Stomach (tissue), 9 donors: ENCODE measurements around the gene ATG10. TPM values are rescaled to one million over a fixed set of nuclear protein-coding genes. Genes with fewer than 3 reads are reported as not detected.

Experiments
- DNase-seq, 2 donors: peaks; one replicate each; pipeline versions ENCODE4 v3.0.0 to v3.0.0-alpha.2; 2013 to 2019
- H3K27ac ChIP-seq, 5 donors: fragments of 200-600 bp in 4 of 5; sonication (generic) in 4 of 5; one replicate each; pipeline ENCODE4 v1.5.1; 2013 to 2019; ENCODE audit warnings: mild to moderate bottlenecking in 1 of 5, moderate library complexity in 1 of 5
- H3K27me3 ChIP-seq, 3 donors: fragments of 200-600 bp; sonication (generic); one replicate each; pipeline ENCODE4 v1.5.1; 2017 to 2019; ENCODE audit warnings: mixed run types in 1 of 3
- H3K36me3 ChIP-seq, 4 donors: fragments of 200-600 bp; sonication (generic); 1 replicate in 3 of 4; 2 replicates in 1 of 4; pipeline ENCODE4 v1.5.1; 2016 to 2019
- H3K4me1 ChIP-seq, 4 donors: fragments of 200-600 bp; sonication (generic); one replicate each; pipeline ENCODE4 v1.5.1; 2016 to 2019
- H3K4me3 ChIP-seq, 4 donors: fragments of 200-600 bp; sonication (generic) in 3 of 4; one replicate each; pipeline ENCODE4 v1.5.1; 2016 to 2019; ENCODE audit warnings: mild to moderate bottlenecking in 1 of 4
- H3K9me3 ChIP-seq, 4 donors: fragments of 200-600 bp; sonication (generic); one replicate each; pipeline ENCODE4 v1.5.1; 2016 to 2019
- EP300 ChIP-seq: sonication (generic); formaldehyde crosslinking; IDR thresholded peaks from one replicate; pipeline ENCODE4 v1.6.1; 2017; ENCODE audit warnings: antibody characterized with exemption
- POLR2A ChIP-seq, 4 donors: fragments of 450-650 bp; IDR thresholded peaks; one replicate each; pipeline ENCODE4 v1.6.1; 2016; ENCODE audit warnings: antibody characterized with exemption in 4 of 4, control low read depth in 2 of 4, mild to moderate bottlenecking in 1 of 4, moderate library complexity in 1 of 4
- POLR2AphosphoS5 ChIP-seq, 3 donors: sonication (generic); formaldehyde crosslinking; IDR thresholded peaks; one replicate each; pipeline ENCODE4 v1.6.1; 2016; ENCODE audit warnings: antibody characterized with exemption in 3 of 3
- WGBS, 5 donors: extraction: QIAGEN DNeasy Blood & Tissue Kit in 3 of 5; methylation state at CpG; one replicate each; pipeline versions ENCODE4 v1.1.5 to v1.1.7; 2013 to 2018; 5-methylcytosine and 5-hydroxymethylcytosine counted together
- intact Hi-C: fragments of 100-400 bp; cut with DNase I; formaldehyde crosslinking; loops from one replicate; pipeline ENCODE4 v1.15.1; 2023; ENCODE audit warnings: low total_unique reads
- polyA plus RNA-seq, 3 donors: library from polyadenylated mRNA; stranded (reverse); fragments of 200-250 nt; gene quantifications; one replicate each; pipeline ENCODE4 v1.2.3, GENCODE V29; 2013
- total RNA-seq, 5 donors: library from RNA; depleted of rRNA; stranded (reverse); fragments of >200 nt; gene quantifications; one replicate each; pipeline versions ENCODE4 v1.1.0 to v1.2.3, GENCODE V29; 2014 to 2016
- TF ChIP-seq, protein P1 (sequence below), 7 experiments: fragments of 450-650 bp in 4 of 7; fragments of 200-600 bp in 3 of 7; sonication (generic) in 3 of 7; IDR thresholded peaks; one replicate each; pipeline ENCODE4 v1.5.1; 2016 to 2019; ENCODE audit warnings: antibody characterized with exemption in 7 of 7, control low read depth in 2 of 7, mild to moderate bottlenecking in 1 of 7
- donor health status: healthy with polysubstance abuse.
- donor health status: Bipolar disorder and iron deficiency.
- donor health status: healthy.

The ATG10 gene
- total and polyA plus RNA-seq, 8 donors = 0.58 to 16.5 (median 4.3) TPM

DNA sequence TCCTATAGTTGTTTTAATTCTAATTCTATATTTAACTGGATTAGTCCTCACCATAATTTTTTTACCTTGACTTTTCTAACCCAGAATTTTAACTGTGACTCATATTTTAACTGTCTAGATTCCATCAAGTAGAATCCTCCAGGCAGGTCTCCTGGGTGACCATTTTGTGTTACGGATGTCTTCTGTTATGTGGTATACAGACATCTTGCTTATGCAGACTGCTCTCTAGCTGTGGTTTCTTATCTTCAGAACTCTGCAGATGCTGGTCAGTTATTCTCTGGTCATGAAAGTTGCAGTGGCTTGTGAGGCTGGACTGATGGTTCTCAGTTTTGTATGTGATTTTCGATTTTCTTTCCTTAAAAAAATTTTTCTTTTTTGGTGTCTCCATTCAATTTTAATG, 139.4 kb downstream of the ATG10 start:
- DNase-seq = no peak
- H3K4me3 ChIP-seq = no peak overlapping the region
- WGBS, 5 donors = 82 to 86% (median 86%) methylated on average over 2 of the region's 2 CpGs
- no peaks in the 10 kb centered on the region for H3K27me3 ChIP-seq
- H3K4me1 ChIP-seq = peaks cover 0 to 19% (median 9%) of the 10 kb centered on the region in 4 donors
- TF ChIP-seq EP300 = no peak
- no peak for TF ChIP-seq POLR2AphosphoS5 (IDR thresholded peaks at IDR 0.05)
- TF ChIP-seq, protein P1, sequence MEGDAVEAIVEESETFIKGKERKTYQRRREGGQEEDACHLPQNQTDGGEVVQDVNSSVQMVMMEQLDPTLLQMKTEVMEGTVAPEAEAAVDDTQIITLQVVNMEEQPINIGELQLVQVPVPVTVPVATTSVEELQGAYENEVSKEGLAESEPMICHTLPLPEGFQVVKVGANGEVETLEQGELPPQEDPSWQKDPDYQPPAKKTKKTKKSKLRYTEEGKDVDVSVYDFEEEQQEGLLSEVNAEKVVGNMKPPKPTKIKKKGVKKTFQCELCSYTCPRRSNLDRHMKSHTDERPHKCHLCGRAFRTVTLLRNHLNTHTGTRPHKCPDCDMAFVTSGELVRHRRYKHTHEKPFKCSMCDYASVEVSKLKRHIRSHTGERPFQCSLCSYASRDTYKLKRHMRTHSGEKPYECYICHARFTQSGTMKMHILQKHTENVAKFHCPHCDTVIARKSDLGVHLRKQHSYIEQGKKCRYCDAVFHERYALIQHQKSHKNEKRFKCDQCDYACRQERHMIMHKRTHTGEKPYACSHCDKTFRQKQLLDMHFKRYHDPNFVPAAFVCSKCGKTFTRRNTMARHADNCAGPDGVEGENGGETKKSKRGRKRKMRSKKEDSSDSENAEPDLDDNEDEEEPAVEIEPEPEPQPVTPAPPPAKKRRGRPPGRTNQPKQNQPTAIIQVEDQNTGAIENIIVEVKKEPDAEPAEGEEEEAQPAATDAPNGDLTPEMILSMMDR (IDR thresholded peaks at IDR 0.05) = no peak
- TF ChIP-seq POLR2A (IDR thresholded peaks at IDR 0.05) = no peak
- H3K27ac ChIP-seq = no peak overlapping the region
- no peaks in the 10 kb centered on the region for H3K9me3 ChIP-seq
- H3K36me3 ChIP-seq = no peaks in the 10 kb centered on the region
- intact Hi-C loops = no loop called here

DNA sequence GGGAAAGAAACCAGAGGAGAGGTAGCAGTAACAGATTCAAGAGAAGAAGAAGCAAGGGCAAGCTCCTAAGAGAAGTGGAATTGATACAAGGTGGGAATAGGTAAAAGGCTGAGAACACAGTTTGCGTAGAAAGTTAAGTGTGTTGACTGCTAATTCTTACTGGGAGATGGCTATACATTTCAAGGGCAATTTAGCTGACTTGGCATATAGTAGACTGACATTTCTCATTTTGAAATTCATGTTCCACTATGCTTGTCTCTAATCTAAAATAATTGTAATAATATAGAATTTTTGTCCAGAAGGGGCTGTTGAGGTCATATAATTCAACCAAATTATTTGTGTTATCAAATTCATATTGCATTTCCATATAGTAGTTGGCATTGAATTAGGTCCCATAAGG, 144.0 kb downstream of the ATG10 start:
- no peaks in the 10 kb centered on the region for H3K9me3 ChIP-seq
- no peak for DNase-seq
- no peaks in the 10 kb centered on the region for H3K4me1 ChIP-seq
- no peaks in the 10 kb centered on the region for H3K36me3 ChIP-seq
- no peak overlapping the region for H3K27ac ChIP-seq
- 95 to 100% (median 97%) methylated on average over 1 of the region's 1 CpG for WGBS, 5 donors
- H3K27me3 ChIP-seq = no peaks in the 10 kb centered on the region
- TF ChIP-seq EP300 (no peak), POLR2A (IDR thresholded peaks at IDR 0.05) (no peak), POLR2AphosphoS5 (IDR thresholded peaks at IDR 0.05) (no peak)
- TF ChIP-seq, protein P1 (IDR thresholded peaks at IDR 0.05) = no peak
- intact Hi-C loops = no loop called here
- H3K4me3 ChIP-seq = no peak overlapping the region

DNA sequence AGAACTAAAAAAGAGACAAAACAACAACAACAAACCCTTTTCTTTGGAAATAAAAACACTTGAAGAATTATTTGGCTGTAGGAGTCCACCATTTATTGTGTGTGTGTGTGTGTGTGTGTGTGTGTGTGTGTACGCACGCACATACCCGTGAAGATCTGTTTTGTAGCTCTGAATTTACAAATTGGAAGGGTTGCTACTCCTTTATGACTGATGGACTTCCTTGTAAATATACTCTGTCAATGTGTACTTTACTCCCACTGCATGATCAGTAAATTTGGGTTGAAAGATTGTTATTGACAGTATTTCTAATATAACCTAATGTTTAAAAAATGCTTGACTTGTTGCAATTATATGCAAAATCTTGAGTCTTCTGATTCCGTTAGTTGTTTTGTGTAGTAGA, 148.1 kb downstream of the ATG10 start:
- 89 to 97% (median 92%) methylated on average over 4 of the region's 4 CpGs for WGBS, 5 donors
- intact Hi-C loops = no loop called here
- H3K27me3 ChIP-seq = no peaks in the 10 kb centered on the region

DNA sequence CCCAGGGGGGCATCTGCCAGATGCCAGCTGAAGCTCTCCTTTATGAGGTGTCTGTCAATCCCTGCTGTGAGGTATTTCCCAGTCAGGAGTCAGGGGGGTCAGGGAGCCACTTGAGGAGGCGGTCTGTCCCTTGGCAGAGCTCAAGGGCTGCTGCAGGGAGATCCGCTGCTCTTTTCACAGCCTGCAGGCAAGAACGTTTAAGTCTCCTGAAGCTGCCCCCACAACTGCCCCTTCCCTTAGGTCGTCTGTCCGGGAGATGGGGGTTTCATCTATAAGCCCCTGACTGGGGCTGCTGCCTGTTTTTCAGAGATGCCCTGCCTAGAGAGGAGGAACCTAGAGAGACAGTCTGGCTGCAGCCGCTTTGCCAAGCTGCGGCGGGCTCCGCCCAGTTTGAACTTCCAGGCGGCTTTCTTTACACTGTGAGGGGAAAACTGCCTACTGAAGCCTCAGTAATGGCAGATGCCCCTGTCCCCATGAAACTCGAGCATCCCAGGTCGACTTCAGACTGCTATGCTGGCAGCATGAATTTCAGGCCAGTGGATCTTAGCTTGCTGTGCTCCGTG, 158.0 kb downstream of the ATG10 start:
- Histone ChIP-seq H3K36me3 (no peaks in the 10 kb centered on the region), H3K4me3 (no peak overlapping the region), H3K27ac (no peak overlapping the region), H3K4me1 (no peaks in the 10 kb centered on the region), H3K27me3 (no peaks in the 10 kb centered on the region), H3K9me3 (peaks cover 0 to 12% (median 6%) of the 10 kb centered on the region in 4 donors)
- intact Hi-C loops = no loop called here
- no peak for DNase-seq
- 82 to 93% (median 90%) methylated on average over 11 to 13 of the region's 13 CpGs for WGBS, 5 donors
- TF ChIP-seq, protein P1 (IDR thresholded peaks at IDR 0.05) = no peak
- TF ChIP-seq EP300 (no peak), POLR2A (IDR thresholded peaks at IDR 0.05) (no peak), POLR2AphosphoS5 (IDR thresholded peaks at IDR 0.05) (no peak)

More for the DNA sequence above, 148.1 kb downstream of the ATG10 start:
- TF ChIP-seq POLR2AphosphoS5 (IDR thresholded peaks at IDR 0.05) = no peak
- TF ChIP-seq, protein P1 (IDR thresholded peaks at IDR 0.05) = no peak
- TF ChIP-seq EP300 = no peak
- no peak for TF ChIP-seq POLR2A (IDR thresholded peaks at IDR 0.05)
- H3K4me3 ChIP-seq = no peak overlapping the region
- H3K27ac ChIP-seq = no peak overlapping the region
- H3K4me1 ChIP-seq = no peaks in the 10 kb centered on the region
- H3K9me3 ChIP-seq = peaks cover 0 to 6% (median 0%) of the 10 kb centered on the region in 4 donors
- no peak for DNase-seq
- H3K36me3 ChIP-seq = no peaks in the 10 kb centered on the region
